Stomach smooth muscle (tissue), 2 donors: ENCODE results near the gene SUSD2.
"Not testable (repeated sequence)": the region's sequence is repeated elsewhere in the genome, so short reads cannot be mapped to it uniquely, and the experiment has no call there.

Experiments used
- H3K27ac ChIP-seq: one replicate; pipeline ENCODE4 v1.7.0; 2013; ENCODE audit warnings: mild to moderate bottlenecking, low read length, inconsistent platforms
- H3K27me3 ChIP-seq, 2 donors: one replicate each; pipeline ENCODE4 v1.7.0; 2013; ENCODE audit warnings: low read length in 2 of 2; ENCODE audit not compliant: insufficient read depth in 2 of 2, control insufficient read depth in 1 of 2
- H3K36me3 ChIP-seq, 2 donors: one replicate each; pipeline ENCODE4 v1.7.0; 2013; ENCODE audit warnings: low read length in 2 of 2; ENCODE audit not compliant: control insufficient read depth in 2 of 2, insufficient read depth in 2 of 2
- H3K4me1 ChIP-seq: one replicate; pipeline ENCODE4 v1.7.0; 2013; ENCODE audit warnings: low read length; ENCODE audit not compliant: control insufficient read depth, insufficient read depth
- H3K4me3 ChIP-seq, 2 donors: one replicate each; pipeline ENCODE4 v1.7.0; 2013; ENCODE audit warnings: low read length in 2 of 2
- H3K9ac ChIP-seq, 2 donors: one replicate each; pipeline ENCODE4 v1.7.0; 2013; ENCODE audit warnings: low read length in 2 of 2, mild to moderate bottlenecking in 1 of 2
- H3K9me3 ChIP-seq, 2 donors: one replicate each; pipeline ENCODE4 v1.7.0; 2013; ENCODE audit warnings: low read length in 2 of 2; ENCODE audit not compliant: control insufficient read depth in 2 of 2
- donor health status: healthy.
- donor health status: Pancreatic carcinoma.

SUSD2 gene

GRCh38 chr22:24207264-24208011 lies 26.2 kb downstream of the SUSD2 start:
- H3K4me1 ChIP-seq: peaks cover 7% of the 10 kb centered on the region

GRCh38 chr22:24208012-24208749 lies 26.9 kb downstream of the SUSD2 start:
- no peak overlapping the region for H3K9ac ChIP-seq
- H3K27me3 ChIP-seq: no peaks in the 10 kb centered on the region
- H3K4me1 ChIP-seq: peaks cover 7% of the 10 kb centered on the region
- no peaks in the 10 kb centered on the region for H3K36me3 ChIP-seq
- no peaks in the 10 kb centered on the region for H3K9me3 ChIP-seq
- peak overlapping the region; percentile 49 for H3K27ac ChIP-seq
- no peak overlapping the region for H3K4me3 ChIP-seq

More at GRCh38 chr22:24207264-24208011, 26.2 kb downstream of the SUSD2 start:
- Histone ChIP-seq H3K9me3 (no peaks in the 10 kb centered on the region), H3K36me3 (no peaks in the 10 kb centered on the region), H3K27me3 (no peaks in the 10 kb centered on the region), H3K4me3 (no peak overlapping the region), H3K9ac (no peak overlapping the region), H3K27ac (peak overlapping the region; percentile 49)

GRCh38 chr22:24209016-24209415 lies 27.7 kb downstream of the SUSD2 start:
- no peak overlapping the region for H3K27ac ChIP-seq
- no peaks in the 10 kb centered on the region for H3K9me3 ChIP-seq
- peaks cover 7% of the 10 kb centered on the region for H3K4me1 ChIP-seq
- no peaks in the 10 kb centered on the region for H3K36me3 ChIP-seq
- no peak overlapping the region for H3K4me3 ChIP-seq
- no peak overlapping the region for H3K9ac ChIP-seq
- no peaks in the 10 kb centered on the region for H3K27me3 ChIP-seq

- Histone ChIP-seq H3K36me3 (no peaks in the 10 kb centered on the region), H3K9ac (no peak overlapping the region), H3K9me3 (no peaks in the 10 kb centered on the region), H3K4me3 (no peak overlapping the region), H3K27ac (no peak overlapping the region), H3K4me1 (peaks cover 7% of the 10 kb centered on the region), H3K27me3 (no peaks in the 10 kb centered on the region)
These were observed 28.4 kb downstream of the SUSD2 start for GRCh38 chr22:24209687-24210086.

DNA sequence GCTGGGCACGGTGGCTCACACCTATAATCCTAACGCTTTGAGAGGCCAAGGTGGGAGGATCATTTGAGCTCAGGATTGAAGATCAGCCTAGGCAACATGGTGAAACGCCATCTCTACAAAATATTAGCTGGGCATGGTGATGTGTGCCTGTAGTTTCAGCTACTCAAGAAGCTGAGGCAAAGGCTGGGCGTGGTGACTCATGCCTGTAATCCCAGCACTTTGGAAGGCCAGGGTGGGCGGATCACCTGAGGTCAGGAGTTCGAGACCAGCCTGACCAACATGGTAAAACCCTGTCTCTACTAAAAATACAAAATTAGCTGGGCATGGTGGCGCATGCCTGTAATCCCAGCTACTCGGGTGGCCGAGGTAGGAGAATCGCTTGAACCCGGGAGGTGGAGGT lies 29.1 kb downstream of the SUSD2 start:
- not testable (repeated sequence) for H3K27me3 ChIP-seq, H3K27ac ChIP-seq, H3K4me1 ChIP-seq, H3K9me3 ChIP-seq, H3K36me3 ChIP-seq, H3K4me3 ChIP-seq, H3K9ac ChIP-seq

GRCh38 chr22:24211716-24212115 lies 30.4 kb downstream of the SUSD2 start:
- H3K9me3 ChIP-seq, H3K27me3 ChIP-seq, H3K4me1 ChIP-seq, H3K9ac ChIP-seq, H3K4me3 ChIP-seq, H3K27ac ChIP-seq, H3K36me3 ChIP-seq: not testable (repeated sequence)

DNA sequence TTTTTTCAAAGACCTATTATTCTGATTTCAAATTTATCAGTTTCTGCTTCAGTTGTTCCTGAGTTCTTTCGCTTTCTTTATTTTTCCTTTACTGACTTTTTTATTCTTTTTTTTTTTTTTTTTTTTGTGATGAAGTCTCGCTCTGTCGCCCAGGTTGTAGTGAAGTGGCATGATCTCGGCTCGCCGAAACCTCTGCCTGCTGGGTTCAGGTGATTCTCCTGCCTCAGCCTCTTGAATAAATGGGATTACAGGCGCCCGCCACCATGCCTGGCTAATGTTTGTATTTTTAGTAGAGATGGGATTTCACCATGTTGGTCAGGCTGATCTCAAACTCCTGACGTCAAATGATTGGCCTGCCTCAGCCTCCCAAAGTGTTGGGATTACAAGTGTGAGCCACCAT lies 31.8 kb downstream of the SUSD2 start:
- H3K4me3 ChIP-seq, H3K27ac ChIP-seq, H3K9me3 ChIP-seq, H3K9ac ChIP-seq, H3K36me3 ChIP-seq, H3K4me1 ChIP-seq, H3K27me3 ChIP-seq: not testable (repeated sequence)

GRCh38 chr22:24214467-24215285 lies 33.4 kb downstream of the SUSD2 start:
- Histone ChIP-seq H3K27ac (no peak overlapping the region), H3K9me3 (no peaks in the 10 kb centered on the region), H3K4me1 (no peaks in the 10 kb centered on the region), H3K4me3 (no peak overlapping the region), H3K36me3 (no peaks in the 10 kb centered on the region), H3K27me3 (peaks cover 0 to 4% of the 10 kb centered on the region in 2 donors), H3K9ac (no peak overlapping the region)

- Histone ChIP-seq H3K4me1 (no peaks in the 10 kb centered on the region), H3K27ac (no peak overlapping the region)
These were observed 35.4 kb downstream of the SUSD2 start for GRCh38 chr22:24216541-24217209.

GRCh38 chr22:24217384-24217783 lies 36.1 kb downstream of the SUSD2 start:
- no peaks in the 10 kb centered on the region for H3K4me1 ChIP-seq
- no peak overlapping the region for H3K9ac ChIP-seq
- H3K27me3 ChIP-seq: peaks cover 0 to 4% of the 10 kb centered on the region in 2 donors
- H3K9me3 ChIP-seq: no peaks in the 10 kb centered on the region
- H3K27ac ChIP-seq: no peak overlapping the region
- no peak overlapping the region for H3K4me3 ChIP-seq
- H3K36me3 ChIP-seq: no peaks in the 10 kb centered on the region

More at GRCh38 chr22:24216541-24217209, 35.4 kb downstream of the SUSD2 start:
- H3K9ac ChIP-seq: no peak overlapping the region
- no peaks in the 10 kb centered on the region for H3K36me3 ChIP-seq
- H3K4me3 ChIP-seq: no peak overlapping the region
- H3K27me3 ChIP-seq: peaks cover 0 to 4% of the 10 kb centered on the region in 2 donors
- H3K9me3 ChIP-seq: no peaks in the 10 kb centered on the region
